HG02943 (cell line): ENCODE measurements around the gene CTXN3.
"Not testable (repeated sequence)": the region's sequence is repeated elsewhere in the genome, so short reads cannot be mapped to it uniquely, and the experiment has no call there.

Experiments
- ATAC-seq: cut with Tn5 transposase; IDR thresholded peaks from one replicate; pipeline ENCODE4 v1.9.1; 2021; ENCODE audit warnings: mild to moderate bottlenecking, low read depth, moderate library complexity; ENCODE audit not compliant: unreplicated experiment

The CTXN3 gene

DNA sequence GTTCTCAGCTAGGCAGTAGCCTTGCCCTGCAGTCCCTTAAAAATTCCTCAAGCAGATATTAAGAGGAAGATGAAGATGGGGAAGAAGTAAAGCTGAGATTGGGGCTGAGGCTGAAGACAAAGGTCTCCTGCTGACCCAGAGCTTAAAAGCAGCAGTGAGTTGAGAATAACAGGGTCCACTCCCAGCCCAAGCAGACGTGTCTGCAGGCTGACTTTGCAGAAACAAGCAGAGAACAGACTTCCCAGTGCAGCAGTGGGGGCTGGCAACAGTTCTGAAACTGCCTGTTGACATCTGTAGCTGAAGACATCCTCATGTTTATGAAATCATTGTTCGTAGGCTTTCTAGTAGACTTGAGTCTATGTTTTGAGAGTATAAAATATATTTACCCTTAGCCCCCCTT, 1.1 kb downstream of the CTXN3 start:
- ATAC-seq: no peak

DNA sequence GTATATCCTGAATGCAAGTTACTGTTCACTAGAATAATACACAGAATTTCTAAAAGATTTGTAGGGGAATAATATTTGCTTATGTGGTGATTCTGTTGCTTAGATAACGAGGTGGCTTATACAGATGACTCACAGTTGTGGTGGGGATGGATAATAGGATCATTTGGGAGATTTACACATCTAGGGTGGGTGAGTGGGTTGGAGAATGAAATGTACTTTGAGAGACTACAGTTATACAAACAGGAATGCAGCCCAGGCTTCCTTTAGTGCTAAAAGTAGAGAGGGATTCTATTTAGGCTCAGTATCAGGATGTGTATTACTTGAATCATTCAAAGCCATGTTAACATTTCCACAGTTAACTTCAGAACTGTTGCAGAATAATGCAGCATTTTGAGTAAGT, 1.8 kb downstream of the CTXN3 start:
- no peak for ATAC-seq

DNA sequence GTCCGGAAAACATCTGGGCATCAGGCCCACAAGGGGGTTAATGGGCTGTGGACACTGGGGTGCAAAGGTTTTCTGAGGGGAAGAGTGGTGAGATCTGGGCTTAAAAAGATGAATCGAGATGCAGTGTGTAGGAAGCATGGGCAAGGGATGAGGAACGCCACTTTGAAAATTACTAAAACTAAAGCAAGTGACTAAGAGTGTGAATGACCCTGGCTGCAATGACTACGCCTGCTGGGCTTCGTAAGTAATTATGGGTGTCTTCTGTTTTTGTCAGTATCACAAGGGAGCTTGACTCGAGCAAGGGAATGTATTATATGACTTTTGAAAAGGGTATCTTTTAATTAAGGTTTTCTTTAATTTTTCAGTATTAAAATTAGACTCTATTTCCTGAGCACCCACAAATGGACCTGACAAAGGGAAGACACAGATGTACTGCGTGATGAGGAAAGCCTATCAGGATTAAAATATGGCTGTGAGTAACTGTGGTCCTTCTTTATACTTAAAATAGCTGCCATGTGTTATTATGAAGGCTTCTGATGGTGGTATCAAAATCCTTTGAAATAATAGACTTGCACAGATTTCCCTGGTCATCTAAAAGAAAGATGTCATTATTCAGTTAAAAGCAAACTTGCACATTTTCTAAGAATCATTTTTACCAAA, 4.2 kb downstream of the CTXN3 start:
- ATAC-seq: no peak

DNA sequence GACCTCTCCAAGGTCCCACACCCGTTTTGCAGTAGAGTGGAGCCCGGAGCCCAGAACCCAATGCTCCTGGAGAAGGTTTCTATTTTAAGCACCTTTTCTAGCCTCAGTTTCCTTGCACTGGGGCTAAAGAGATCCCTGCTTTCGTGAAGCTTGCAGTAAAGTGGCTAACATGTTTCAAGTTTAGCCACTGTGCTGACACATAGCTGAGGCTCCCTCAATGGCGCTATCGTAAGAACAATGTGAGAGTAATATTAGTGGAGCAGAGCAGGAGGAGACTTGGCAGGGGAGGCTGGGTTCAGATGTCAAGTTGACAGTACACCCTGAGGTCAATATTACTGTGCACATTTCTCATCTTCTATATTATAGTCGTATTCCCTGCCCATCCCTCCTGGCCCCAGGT, 7.9 kb downstream of the CTXN3 start:
- no peak for ATAC-seq

DNA sequence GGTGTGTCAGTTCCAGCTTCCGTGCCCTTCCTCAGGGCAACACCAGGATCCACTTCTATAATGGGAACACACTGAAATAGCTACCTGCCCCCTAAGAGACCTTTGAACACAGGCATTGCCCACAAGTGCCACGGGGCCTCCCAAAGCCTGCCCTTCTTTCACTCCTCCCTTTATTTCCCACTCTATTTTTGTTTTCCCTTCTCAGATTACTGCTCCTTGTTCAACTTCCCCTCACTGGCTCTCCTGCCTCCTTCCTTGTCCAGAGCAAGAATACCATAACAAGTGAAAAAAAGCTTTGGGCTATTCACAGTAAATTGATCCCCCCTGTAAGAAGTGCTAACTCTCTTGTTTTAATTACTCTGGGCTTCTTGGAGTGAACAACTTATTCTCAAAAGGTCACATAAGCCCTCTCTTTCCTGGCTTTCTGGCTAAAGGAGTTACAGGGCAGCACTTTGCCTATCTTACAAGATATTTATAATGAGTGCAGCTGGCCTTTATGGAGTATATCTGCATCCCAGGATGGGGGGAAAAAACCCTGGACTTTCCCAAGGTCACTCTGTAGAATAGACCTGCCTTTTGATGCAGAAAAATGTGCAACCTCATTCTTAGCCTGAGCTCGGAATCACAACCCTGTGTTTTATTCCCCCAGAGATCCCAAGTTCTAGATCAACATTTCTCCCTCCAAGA, 11.3 kb downstream of the CTXN3 start:
- ATAC-seq: no peak

DNA sequence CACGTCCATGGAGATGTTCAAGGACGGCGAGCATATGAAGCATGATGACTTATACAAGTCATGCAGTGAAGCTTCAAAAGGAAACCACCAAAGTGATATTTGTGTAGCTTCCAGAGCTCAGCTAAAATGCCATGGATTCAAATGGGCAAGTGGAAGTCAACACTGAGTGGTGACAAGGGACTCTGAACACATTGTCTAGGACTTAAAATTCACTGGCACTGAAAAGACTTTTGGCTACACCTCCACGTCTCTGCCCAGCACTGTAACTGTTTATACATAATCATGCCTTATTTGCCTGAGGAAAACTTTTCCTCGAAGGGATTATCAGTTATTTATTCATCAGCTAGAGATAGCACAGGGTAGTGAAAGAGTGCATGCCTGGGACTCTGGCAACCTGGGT, 15.2 kb downstream of the CTXN3 start:
- no peak for ATAC-seq

DNA sequence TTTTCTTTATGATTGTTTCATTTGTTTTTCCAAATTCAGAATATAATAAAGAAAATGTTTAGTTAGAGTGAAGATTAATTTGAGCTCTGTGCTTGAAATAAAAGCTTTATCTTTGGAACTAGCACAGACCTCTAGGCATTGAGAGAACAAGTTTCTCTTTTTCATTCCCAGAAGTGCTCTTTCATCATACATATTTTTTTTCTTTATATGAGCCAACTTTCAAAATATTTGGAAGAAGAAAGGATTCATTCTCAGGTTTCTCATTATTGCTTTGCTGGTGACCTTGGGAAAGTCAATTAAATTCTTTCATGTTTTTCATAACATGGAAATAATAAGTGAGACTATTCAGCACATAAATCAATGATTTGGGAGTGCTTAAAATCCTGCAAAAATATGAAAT, 16.8 kb downstream of the CTXN3 start:
- ATAC-seq: no peak

DNA sequence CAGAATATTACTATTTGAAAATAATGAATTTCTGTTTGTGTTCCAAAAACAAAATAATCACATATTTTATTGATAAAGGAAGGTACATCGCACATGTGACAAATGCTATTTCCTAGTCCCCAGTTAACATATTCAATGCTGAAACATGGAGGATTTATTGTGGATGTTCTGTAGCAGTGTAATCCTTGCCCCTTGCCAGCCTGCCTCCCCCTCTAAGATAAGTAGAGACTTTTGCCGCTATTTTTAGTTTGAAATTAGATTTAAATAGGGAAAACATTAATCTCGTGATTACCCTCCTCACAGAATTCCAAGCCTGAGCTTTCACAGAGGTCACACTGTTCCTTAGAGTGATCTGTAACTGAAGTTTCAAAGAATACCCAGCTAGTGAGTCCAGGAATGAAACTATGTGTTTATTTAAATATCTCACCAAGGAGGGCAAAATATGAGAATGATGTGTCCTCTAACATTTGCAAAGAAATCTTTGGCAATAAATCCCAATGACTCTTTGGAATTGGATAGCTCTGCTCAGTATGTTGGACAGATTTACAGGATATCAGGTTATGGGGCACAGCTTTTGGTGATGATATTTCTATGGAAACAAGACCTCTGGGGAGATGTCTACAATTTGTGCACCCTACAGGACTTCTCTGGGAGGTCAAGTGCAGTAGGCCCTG, 17.3 kb downstream of the CTXN3 start:
- ATAC-seq: no peak

DNA sequence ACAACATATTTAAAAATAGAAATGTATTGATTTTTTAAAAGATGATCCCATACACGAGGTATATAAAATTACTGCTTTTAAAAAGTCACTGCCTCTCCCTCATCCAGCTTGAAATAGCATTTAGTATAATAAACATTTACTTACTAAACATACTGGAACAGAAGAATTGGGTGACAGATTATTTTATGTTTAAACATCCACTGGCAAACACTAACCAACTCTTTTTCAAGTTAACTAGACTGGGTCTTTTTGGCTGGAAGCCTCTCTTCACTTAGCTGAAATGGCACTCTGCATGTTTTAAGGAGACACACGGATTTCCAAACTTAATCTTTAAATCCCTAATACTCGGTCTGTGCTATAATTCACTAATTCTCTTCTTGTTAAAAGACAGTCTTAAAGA, 19.0 kb downstream of the CTXN3 start:
- no peak for ATAC-seq

DNA sequence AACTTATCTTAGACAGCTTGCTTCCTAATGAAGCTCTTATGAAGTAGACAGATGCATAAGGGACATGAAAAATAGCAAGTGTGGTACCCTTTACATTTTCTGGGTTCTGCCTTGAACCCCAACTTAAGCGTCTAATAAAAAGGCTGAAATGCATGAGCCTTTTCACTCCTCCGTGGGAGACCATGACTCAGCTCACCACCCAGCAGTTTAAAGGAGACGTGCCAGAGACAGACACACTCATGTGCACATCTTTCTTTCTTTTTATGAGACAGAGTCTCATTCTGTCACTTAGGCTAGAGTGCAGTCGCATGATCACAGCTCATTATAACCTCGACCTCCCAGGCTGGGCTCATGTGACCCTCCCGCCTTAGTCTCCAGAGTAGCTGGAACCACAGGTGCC, 22.3 kb downstream of the CTXN3 start:
- ATAC-seq: no peak

DNA sequence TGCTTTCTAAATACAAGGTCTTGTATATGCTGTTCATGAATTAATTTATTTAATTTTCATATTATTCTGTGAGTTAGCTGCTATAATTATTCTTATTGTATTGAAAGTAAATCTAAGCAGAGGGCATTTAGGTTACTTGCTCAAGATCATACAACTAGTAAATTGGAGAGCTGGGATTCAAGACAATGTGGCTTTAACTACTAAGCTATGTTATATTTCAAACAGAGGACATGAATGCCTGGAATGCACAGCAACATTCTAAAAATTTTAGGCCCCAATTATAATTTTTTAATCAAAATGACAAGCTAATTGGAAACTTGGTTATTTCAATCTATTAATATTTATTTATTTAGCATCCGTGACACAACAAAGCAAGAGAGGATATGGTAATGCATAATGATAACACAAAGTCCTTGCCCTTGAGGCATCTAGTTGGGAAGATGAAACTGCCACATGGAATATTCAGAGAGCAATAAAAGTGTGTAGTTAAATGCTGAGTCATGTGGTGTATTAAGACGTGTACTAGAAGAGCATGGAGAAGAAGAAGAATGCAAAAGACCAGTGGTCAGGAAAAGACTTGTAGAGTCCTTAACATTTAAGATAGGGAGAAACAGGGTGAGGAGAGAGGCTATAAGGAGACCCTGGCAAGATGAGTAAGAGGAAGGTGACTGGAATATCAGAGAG, 24.4 kb downstream of the CTXN3 start:
- no peak for ATAC-seq

DNA sequence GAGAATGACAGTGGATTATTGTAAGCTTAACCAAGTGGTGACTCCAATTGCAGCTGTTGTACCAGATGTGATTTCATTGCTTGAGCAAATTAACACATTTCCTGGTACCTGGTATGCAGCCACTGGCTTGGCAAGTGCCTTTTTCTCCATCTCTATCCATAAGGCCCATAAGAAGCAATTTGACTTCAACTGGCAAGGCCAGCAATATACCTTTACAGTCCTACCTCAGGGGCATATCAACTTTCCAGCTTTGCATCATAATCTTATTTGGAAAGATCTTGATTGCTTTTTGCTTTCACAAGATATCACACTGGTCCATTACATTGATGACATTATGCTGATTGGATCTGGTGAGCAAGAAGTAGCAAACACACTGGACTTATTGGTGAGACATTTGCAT, 28.1 kb downstream of the CTXN3 start:
- ATAC-seq: not testable (repeated sequence)

DNA sequence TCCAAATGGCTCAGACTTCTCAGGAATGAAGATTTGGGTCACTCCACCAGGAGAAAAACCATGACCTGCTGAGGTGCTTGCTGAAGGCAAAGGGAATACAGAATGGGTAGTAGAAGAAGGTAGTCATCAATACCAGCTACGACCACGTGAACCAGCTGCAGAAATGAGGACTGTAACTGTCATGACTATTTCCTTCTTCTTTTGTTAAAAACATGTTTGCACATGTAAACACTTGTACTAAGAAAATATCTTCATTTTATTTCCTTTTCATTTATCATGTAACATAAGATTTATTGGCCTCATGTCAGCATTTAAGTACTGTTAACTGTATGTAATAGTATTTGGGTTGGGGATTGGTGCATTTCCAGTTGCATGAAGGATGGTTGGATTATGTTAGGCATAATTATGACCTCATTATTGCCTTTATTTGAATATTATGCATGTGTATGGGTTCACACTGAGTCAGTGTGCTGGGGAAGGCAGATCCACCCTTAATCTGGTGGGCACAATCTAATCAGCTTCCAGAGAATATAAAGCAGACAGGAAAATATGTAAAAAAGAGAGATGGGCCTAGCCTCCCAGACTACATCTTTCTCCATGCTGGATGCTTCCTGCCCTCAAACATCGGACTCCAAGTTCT, 30.9 kb downstream of the CTXN3 start:
- ATAC-seq: not testable (repeated sequence)

DNA sequence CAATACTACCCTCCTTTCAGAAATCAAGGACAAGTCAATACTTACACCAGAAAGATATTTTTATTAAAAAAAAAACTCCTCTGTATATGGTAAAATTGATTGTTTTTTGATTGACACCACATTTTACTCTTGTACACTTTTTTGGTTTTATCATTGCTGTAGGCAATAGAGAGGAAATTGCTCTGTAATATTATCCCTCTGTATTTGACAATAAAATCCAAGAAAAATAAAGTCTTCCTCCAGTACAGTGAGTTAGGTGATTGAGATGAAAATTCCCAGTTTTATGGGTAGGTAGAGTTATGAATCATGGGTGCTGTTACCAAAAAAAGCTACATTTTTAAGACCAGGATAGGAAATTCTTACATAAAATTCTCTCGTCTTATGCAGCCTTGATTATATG, 31.7 kb downstream of the CTXN3 start:
- ATAC-seq: no peak

DNA sequence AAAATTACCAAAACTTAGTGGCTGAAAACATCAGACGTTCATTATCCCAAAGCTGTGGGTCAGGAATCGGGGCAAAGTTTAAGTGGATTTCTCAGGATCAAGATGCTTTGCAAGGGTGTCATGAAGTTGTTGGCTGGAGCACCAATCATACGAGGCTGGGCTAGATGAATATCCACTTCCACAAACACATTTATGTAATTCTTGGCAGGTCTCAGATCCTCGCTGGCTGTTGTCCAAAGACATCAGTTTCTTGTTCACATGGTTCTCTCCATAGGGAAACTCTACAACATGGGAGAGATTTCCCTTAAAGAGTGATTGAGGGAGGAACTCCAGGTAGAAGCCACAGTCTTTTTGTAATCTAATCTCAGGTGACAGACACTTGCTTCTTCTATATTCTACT, 34.1 kb downstream of the CTXN3 start:
- no peak for ATAC-seq

DNA sequence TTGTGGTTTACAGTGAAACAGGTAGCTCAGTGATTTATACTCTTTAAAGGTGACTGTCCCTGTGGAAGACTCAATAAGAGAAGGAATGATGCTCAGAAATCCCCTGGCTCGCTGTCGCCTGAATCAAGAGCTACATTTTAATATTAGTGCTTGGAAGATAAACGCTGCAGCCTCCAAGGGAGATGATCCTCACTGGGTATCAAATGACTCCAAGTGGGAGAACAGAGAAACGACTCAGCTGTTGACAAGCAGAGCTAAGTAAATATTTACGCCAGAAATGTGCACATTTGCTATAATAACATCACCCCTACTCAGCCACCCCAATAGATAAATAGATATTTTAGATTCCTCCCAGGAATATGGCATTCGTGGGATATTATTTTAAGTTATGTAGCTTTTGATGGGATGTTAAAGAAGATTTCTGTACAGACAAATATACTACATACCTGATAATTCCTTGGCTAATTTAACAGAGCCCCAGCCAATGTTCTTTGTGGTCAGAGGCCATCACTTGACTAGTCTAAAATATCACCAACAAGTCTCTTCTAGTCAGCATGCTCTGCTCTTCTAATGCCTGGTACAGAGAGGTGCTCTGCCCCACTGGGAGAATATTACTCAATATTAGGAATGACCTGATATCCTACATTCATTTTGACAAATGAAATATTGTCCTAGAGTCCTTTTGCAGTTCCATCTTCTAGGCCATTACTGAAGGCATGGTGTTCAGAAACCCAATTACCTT, 36.0 kb downstream of the CTXN3 start:
- ATAC-seq: no peak

DNA sequence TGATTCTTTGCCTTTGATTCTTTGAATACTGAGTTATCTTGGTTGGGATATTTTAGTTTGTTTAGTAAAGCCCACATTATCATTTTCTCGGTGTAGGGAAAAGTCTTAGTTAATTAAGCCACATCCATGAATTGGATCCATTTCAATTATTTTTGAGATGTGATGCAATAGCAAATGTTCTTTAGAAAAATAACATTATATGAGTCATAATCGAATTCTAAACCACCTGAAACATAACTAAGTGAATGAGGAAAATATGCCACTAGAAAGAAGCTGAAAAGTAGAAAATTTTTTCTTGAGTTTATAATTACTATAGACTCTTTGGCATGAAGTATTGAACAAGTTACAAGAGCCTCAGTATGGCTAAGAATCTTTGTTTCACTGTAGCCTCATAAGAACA, 36.8 kb downstream of the CTXN3 start:
- no peak for ATAC-seq

DNA sequence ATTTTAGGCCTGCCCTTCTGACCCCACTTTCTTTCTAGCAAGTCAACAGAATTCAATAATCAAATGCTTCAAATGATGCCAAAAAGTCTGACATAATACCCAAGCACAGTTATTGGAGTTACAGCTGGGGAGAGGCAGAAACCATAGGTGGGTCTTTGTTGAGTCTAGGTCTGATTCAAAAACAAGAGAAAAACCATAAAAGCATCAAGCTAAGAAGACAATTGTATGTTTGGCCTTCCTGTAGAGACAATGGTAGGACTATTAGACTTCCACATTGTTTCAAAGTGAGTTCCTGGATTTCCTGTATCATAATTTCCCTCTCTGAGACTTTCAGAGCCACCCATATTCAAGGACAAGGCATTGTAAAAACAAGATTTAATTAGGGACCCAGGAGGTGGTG, 37.5 kb downstream of the CTXN3 start:
- ATAC-seq: no peak

DNA sequence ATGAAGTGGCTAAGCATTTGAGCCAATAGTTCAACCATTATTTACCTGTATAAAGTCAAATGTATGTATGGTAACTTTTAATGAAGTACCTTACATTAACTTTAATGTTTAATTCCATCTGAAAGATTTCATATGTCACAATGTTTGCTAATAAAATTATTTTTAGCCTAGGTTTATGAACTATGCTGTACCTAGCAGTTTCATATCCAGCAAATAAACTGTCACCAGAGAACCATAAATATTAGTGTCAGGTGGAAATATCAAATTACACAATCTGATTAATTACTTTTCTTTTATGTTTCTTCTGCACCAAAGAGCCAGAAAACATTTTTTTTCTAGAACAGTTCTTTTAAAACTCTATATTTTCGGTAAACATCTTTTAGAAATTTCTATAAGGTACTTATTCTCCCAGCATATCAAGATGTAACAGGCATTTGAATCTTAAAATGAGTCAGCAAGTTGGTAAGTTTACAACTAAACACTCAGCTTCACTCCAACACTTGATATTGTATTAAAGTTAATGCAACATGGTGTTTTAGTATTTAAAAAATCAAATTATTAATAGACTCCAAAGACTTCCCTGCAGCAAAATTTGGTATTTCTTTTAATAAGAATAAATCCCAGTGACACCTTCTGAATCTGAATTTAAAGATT, 45.8 kb downstream of the CTXN3 start:
- ATAC-seq: no peak

DNA sequence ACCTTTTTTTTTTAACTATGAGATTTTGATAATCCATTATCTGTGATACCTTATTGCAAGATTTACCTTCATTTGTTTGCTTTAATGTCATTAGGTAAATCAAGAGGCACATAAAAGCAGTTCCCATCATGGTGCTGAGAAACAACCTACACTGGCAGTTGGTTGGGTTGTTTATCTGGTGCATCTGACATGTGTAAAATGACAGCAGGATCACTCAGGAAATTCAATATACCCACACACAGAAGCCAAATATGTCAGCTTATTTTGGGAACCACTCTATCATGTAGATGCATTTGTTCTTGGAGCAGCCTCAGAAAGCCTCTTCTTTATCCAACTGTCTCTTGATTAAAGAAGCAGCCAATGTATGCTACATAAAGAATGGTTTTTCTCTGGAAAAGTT, 46.5 kb downstream of the CTXN3 start:
- ATAC-seq: no peak
